Ovary (tissue), 3 donors: Measurements from ENCODE around the gene CHRM1.

Source experiments
- EP300 ChIP-seq: sonication (generic); formaldehyde crosslinking; IDR thresholded peaks from one replicate; pipeline ENCODE4 v1.6.1; 2017; ENCODE audit warnings: antibody characterized with exemption
- TF ChIP-seq, protein P1 (sequence below), 3 donors: fragments of 450-650 bp in 2 of 3; fragments of 200-600 bp in 1 of 3; IDR thresholded peaks; one replicate each; pipeline versions ENCODE4 v1.5.1 to v1.8.0; 2016 to 2022; ENCODE audit warnings: antibody characterized with exemption in 3 of 3, mild to moderate bottlenecking in 1 of 3
- donor health status: DM: no; HTN: no; CAD: no.

DNA sequence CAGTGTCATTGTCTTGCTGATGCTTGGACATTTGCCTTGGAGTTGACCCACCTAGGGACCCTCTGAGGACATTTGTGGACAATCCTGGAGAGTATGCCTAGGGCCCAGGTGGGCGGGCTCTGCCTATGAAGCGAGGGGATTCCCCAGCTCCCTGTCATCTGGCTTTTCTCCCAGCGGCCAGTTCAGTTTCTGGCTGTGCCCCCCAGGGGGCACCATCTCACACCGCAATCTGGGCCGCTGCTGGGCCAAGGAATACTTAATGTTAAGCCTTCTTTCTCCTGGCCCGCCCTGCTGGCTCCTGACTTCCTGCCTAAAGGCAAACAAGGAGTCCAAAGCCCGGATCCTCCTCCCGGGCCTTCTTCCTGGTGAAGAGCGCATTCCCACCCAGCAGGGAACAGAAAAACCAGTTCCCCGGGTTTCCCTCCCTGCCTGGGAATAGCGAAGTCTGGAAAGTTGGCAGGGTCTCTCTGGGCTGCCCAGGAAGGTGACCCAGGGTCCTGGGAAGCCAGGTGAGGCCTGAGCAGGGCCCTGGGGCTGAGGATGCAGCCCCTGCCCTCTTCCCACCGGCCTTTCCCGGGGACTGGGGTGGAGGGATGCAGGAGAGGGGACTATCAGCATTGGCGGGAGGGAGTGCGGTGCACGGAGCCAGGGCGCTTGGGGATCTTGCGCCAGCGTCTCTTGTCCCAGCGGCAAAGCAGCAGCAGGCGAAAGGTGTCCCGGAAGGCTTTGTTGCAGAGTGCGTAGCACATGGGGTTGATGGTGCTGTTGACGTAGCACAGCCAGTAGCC, 11.9 kb downstream of the CHRM1 start:
- TF ChIP-seq, protein P1, sequence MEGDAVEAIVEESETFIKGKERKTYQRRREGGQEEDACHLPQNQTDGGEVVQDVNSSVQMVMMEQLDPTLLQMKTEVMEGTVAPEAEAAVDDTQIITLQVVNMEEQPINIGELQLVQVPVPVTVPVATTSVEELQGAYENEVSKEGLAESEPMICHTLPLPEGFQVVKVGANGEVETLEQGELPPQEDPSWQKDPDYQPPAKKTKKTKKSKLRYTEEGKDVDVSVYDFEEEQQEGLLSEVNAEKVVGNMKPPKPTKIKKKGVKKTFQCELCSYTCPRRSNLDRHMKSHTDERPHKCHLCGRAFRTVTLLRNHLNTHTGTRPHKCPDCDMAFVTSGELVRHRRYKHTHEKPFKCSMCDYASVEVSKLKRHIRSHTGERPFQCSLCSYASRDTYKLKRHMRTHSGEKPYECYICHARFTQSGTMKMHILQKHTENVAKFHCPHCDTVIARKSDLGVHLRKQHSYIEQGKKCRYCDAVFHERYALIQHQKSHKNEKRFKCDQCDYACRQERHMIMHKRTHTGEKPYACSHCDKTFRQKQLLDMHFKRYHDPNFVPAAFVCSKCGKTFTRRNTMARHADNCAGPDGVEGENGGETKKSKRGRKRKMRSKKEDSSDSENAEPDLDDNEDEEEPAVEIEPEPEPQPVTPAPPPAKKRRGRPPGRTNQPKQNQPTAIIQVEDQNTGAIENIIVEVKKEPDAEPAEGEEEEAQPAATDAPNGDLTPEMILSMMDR (IDR thresholded peaks at IDR 0.05): peak in 1 of 3 donors; percentile 8
- TF ChIP-seq EP300: no peak
